ENCODE results near the gene HAUS6.
"Not testable (repeated sequence)": the region's sequence is repeated elsewhere in the genome, so short reads cannot be mapped to it uniquely, and the experiment has no call there.

HAUS6 gene

DNA sequence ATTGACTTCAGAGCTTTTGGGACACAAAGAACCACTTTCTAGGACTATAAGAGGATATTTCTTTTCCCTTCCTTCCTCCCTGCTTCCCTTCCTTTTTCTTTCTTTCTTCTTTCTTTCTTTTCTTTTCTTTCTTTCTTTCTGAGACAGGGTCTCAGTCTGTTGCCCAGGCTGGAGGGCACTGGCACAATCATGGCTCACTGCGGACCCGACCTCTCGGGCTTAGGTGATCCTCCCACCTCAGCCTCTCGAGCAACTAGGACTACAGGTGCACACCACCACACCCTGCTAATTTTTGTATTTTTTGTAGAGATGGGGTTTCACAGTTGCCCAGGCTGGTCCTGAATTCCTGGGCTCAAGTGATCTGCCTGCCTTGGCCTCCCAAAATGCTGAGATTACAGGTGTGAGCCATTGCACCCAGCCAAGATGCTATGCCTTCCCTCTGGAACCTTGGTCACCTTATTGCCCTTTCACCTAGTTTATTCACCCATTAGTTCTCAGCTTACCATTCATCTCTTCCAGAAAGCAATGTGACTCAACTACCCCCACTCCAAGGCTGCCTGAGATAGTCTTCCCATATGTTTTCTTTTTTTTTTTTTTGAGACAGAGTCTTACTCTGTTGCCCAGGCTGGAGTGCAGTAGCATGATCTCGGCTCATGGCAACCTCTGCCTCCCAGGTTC, 14.5 kb upstream of the HAUS6 start:
- no peak for DNase-seq

- no peak for DNase-seq
Measured at GRCh38 chr9:19116107-19116790, 13.5 kb upstream of the HAUS6 start.

DNA sequence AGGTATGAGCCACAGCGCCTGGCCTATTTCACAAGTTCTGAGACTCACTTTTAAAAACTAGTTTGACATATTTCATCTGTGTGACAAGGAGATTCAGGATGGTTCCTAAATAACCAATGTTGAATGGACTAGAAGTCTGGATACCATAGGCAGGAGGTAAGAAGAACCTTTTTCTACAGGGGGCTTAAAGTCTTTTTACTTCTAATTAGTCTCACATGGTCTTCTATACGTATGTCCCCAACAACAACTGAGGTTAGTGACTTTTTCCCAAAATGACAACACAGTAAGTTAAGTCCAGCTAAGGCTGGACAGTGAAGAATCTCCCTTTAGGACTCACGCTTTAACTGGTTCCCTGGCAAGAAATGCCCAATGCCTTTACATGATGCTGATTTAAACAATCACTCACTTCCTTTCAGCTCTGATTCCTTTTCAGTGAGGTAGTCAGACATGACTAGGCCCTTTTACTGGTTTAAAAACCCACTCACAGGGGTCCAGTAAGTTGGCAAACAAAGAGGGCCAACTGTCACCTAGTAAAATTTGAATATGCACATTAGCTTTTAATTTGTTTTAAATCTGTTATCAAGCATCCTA, 12.1 kb upstream of the HAUS6 start:
- DNase-seq, result no peak

DNA sequence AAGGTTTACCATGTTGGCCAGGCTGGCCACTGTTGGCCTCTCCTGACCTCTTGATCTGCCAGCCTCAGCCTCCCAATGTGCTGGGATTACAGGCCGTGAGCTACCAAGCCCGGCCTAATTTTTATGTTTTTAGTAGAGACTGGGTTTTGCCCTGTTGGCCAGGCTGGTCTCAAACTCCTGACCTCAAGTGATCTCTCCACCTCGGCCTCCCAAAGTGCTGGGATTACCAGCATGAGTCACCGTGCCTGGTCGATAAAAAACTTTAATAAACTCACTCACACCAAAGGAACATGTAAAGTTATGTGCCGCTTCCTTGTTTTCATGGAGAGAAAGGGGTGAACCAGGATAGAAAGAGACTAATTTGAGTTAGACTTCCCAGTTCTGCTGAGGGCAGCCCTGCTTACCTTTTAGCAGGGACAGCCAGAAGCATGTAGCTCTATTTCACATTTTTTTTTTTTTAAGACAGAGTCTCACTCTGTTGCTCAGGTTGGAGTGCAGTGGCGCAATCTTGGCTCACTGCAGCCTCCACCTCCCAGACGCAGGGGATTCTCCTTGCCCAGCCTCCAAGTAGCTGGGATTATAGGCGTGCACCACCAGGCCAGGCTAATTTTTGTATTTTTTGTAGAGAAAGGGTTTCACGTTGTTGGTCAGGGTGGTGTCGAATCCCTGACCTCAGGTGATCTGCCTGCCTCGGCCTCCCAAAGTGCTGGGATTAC, 11.4 kb upstream of the HAUS6 start:
- no peak for DNase-seq

DNA sequence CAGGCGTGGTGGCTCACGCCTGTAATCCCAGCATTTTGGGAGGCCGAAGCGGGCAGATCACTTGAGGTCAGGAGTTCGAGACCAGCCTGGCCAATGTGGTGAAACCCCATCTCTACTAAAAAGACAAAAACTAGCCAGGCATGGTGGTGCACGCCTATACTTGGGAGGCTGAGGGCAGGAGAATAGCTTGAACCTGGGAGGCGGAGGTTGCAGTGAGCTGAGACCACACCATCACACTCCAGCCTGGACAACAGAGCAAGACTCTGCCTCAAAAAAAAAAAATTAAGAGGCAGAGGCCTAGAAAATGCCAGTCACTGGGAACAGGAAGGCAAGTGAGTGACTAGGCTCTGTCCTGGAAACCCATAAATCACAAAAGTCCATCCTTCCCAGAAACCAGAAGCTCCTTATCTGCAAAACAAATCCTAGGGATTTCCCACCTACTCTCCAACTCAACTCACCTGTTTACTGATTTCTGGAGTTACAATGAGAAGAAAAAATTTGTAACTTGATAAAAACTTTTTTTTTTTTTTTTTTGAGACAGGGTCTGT, 10.4 kb upstream of the HAUS6 start:
- DNase-seq, result not testable (repeated sequence)

DNA sequence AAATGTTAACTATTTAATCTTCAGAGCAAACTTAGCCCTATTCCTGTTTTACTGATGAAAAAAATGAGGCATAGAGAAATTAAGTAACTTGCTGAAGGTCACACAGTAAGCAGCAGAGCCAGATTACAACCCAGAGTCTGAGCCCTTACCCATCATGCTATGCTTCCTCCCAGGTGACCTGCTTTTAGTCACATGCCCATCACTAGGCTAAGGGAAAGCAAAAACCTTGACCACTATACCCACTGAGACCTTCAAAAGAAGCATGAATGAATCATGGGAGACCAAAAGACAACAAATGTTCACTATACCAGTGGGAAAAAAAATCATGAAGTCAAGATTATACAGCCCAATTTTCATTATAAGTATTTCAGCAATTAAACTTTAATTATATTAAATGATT, 5.3 kb upstream of the HAUS6 start:
- DNase-seq, result no peak

DNA sequence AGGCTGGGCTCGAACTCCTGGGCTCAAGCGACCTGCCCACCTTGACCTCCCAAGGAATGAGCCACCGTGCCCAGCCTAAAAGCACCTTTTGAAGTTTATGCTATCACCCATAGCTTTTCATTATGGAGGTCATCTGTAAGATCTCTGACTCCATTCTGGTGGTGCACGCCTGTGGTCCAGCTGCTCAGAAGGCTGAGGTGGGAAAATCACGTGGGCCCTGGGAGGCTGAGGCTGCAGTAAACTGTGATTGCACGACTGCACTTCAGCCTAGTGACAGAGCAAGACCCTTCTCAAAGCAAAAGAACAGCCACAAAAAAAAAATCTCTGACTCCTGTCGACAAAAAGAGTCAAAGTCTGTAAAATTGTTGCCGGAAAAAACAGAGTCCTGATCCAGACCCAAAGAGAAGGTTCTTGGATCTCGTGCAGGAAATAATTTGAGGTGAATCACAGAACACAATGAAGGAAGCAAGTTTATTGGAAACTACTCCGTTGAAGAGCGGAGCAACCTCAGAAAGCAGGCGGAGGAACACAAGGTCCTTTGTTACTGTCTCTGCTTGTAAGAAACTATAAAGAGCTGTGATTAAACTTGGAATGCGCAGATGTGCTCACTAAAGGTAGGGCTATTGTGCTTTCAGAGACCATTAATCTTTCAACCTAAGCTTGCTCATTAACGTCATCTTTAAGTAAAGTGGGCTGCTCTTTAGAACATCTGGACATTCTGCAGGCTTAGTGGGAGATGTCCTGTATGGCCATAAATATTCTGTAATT, 2.0 kb upstream of the HAUS6 start:
- DNase-seq, result no peak

- peak; percentile 27 for DNase-seq
Measured at GRCh38 chr9:19102181-19102630, 498 bp downstream of the HAUS6 start.

DNA sequence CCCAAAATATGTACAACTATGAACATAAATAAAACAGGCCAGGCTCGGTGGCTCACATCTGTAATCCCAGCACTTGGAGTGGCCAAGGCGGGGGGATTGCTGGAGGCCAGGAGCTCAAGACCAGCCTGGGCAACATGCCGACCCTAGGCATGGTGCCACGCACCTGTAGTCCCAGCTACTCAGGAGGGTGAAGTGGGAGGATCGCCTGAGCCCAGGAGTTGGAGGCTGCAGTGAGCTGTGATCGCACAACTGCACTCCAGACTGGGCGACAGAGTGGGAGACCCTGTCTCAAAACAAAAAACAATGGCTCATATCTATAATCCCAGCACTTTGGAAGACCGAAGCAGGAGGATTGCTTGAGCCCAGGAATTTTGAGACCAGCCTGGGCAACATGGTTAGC, 1.5 kb downstream of the HAUS6 start:
- no peak for DNase-seq

DNA sequence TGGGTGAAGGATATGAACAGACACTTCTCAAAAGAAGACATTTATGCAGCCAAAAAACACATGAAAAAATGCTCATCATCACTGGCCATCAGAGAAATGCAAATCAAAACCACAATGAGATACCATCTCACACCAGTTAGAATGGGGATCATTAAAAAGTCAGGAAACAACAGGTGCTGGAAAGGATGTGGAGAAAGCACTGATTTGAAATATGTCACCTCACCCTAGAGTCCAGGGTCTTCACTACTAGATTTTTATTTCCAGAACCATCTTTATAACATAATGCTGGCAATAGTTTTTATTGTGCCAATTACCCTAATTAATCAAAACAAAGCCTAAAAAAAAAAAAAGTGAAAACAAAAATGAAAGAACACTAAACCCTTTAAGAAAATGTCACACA, 5.3 kb downstream of the HAUS6 start:
- not testable (repeated sequence) for DNase-seq

DNA sequence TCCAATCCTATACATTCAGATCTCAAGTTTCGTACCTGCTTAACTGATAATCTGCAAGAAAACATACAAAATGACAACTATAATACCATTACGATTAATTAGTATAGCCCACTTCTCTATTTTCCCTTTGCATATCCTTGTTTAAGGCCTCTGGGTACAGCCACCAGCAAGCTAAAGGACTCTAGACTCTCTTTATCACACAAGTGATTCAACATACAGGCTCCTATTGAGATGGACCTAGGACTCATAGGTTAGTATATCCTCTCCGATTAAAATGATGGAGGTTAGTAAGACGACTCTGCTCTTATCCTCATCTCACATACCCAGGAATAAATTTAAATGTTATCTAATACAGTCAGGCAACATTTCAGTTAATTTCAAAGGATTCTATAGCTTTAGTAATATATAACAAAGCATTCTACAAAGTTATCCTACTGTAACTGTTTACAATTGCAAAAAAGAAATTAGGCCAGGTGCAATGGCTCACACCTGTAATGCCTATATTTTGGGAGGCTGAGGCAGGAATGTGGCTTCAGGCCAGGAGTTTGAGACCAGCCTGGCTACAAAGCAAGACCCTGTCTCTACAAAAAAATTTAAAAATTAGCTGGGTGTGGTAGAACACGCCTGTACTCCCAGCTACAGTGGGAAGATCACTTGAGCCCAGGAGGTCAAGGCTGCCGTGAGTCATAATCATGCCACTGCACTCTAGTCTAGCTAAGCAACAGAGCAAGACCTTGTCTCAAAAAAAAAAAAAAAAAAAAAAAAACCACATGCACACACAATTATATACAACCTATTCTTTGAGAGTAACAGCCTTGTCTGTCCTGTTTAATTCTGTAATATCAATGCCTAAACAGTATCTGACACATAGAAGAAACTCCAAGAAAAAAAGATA, 15.4 kb downstream of the HAUS6 start:
- no peak for DNase-seq

DNA sequence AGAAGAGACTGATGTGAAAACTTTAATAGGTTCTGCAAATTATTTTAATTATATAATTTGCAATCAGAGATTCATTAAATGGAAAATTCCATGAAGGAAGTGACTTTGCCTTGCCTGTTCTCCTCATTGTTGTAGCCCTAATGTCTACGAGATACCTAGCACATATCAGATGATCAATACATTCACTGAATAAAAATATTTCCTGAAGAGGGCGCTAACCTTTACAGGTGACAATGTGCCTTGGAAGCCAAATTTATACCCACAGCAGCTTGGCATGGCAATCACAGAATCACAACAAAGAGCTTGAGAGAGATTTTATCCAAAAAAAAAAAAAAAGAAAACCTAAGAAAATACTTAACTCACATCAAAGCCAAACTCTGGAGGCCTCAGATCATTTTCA, 17.4 kb downstream of the HAUS6 start:
- no peak for DNase-seq

DNA sequence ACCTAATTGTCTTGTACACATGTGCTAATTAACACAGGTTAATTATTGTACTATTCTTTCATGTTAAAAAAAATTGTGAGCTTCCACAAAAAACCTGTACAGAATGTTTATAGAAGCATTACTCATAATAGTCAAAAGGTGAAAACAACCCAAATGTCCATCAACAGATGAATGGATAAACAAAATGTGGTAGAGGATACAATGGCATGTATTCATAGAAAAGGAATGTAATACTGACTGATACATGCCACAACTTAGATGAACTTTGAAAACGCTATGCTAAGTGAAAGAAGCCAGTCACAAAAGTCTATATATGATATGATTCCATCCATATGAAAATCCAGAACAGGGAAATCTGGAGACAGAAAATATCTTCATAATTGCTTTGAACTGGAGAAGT, 27.9 kb downstream of the HAUS6 start:
- DNase-seq, result no peak

DNA sequence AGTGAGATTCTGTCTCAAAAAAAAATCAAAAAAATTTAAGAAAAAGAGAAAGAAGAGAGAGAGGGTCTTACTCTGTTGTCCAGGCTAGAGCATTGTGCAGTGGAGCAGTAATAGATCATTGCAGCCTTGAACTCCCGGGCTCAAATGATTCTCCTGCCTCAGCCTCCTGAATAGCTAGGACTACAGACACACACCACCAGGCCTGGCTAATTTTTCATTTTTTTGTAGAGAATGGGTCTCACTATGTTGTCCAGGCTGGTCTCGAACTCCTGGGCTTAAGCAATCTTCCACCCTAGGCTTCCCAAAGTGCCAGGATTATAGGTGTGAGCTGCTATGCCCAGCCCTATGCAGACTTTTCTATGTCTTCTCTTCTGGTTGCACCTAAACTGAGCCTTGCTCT, 28.5 kb downstream of the HAUS6 start:
- DNase-seq, result no peak

DNA sequence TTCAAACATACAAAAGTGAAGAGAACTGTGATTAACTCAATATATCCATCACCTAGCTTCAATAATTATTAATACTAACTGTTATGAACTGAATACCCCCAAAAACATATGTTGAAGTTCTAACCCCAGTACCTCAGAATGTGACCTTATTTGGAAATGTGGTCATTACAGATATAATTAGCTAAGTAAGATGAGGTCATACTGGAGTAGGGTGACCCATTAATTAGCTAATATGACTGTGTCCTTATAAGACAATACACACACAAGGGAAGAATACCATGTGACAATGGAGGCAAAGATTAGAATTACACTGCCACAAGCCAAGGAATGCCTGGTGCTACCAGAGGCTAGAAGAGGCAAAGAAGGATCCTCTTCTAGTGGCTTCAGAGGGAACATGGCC, 45.7 kb downstream of the HAUS6 start:
- no peak for DNase-seq

GRCh38 chr9:19050637-19051591, 51.8 kb downstream of the HAUS6 start:
- no peak for DNase-seq

DNA sequence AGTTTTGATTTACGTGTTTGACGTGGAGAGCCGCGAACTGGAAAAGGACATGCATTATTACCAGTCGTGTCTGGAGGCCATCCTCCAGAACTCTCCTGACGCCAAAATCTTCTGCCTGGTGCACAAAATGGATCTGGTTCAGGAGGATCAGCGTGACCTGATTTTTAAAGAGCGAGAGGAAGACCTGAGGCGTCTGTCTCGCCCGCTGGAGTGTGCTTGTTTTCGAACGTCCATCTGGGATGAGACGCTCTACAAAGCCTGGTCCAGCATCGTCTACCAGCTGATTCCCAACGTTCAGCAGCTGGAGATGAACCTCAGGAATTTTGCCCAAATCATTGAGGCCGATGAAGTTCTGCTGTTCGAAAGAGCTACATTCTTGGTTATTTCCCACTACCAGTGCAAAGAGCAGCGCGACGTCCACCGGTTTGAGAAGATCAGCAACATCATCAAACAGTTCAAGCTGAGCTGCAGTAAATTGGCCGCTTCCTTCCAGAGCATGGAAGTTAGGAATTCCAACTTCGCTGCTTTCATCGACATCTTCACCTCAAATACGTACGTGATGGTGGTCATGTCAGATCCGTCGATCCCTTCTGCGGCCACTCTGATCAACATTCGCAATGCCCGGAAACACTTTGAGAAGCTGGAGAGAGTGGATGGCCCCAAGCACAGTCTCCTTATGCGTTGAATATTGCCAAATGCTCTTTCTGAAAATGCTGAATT, 52.6 kb downstream of the HAUS6 start:
- peak; percentile 44 for DNase-seq

GRCh38 chr9:19048966-19049916, 53.5 kb downstream of the HAUS6 start, which contains the start of gene RRAGA:
RRAGA (plus strand) TSS chr9:19049427; CDS start chr9:19049660, 233 bp downstream.
- peak; percentile 97 for DNase-seq

All from femur (tissue), 1 donor.